Loucy (cell line): ENCODE measurements around the gene TAF5.
"Not testable (repeated sequence)": the region's sequence is repeated elsewhere in the genome, so short reads cannot be mapped to it uniquely, and the experiment has no call there.

Experiments used
- H2AFZ ChIP-seq: fragments of 200-600 bp; sonication (generic); 2 replicates; pipeline ENCODE4 v1.6.0; 2016; ENCODE audit warnings: antibody characterized with exemption, mild to moderate bottlenecking, low read length, moderate library complexity
- H3F3A ChIP-seq: fragments of 200-600 bp; 2 replicates; pipeline ENCODE4 v1.6.0; 2016; ENCODE audit warnings: antibody characterized with exemption, low read depth, mild to moderate bottlenecking
- H3K27me3 ChIP-seq: fragments of 200-600 bp; sonication (generic); 2 replicates; pipeline ENCODE4 v1.6.1; 2014; ENCODE audit warnings: low read length, mild to moderate bottlenecking; ENCODE audit not compliant: insufficient read depth, poor library complexity, severe bottlenecking
- H3K36me3 ChIP-seq: fragments of 200-600 bp; sonication (generic); 2 replicates; pipeline ENCODE4 v1.6.1; 2016; ENCODE audit warnings: low read length; ENCODE audit not compliant: insufficient read depth
- H3K4me1 ChIP-seq: fragments of 200-600 bp; sonication (generic); 2 replicates; pipeline ENCODE4 v1.5.1; 2014; ENCODE audit warnings: low read length, mild to moderate bottlenecking; ENCODE audit not compliant: insufficient read depth, poor library complexity, severe bottlenecking
- H3K4me2 ChIP-seq: fragments of 200-600 bp; sonication (generic); 2 replicates; pipeline ENCODE4 v1.6.0; 2014; ENCODE audit warnings: antibody characterized with exemption, low read length, low read depth, mild to moderate bottlenecking; ENCODE audit not compliant: poor library complexity, severe bottlenecking
- H3K4me3 ChIP-seq: fragments of 200-600 bp; sonication (generic); 2 replicates; pipeline ENCODE4 v1.5.1; 2014; ENCODE audit warnings: low read length, mild to moderate bottlenecking, mixed read lengths; ENCODE audit not compliant: poor library complexity, severe bottlenecking
- H3K79me2 ChIP-seq: fragments of 200-600 bp; sonication (generic); 2 replicates; pipeline ENCODE4 v1.6.1; 2014; ENCODE audit warnings: low read length; ENCODE audit not compliant: insufficient read depth
- H3K9ac ChIP-seq: fragments of 200-600 bp; sonication (generic); 2 replicates; pipeline ENCODE4 v1.6.0; 2014; ENCODE audit warnings: mild to moderate bottlenecking, low read depth, low read length, moderate library complexity; ENCODE audit not compliant: poor library complexity, severe bottlenecking
- H3K9me2 ChIP-seq: fragments of 200-600 bp; sonication (generic); replicated peaks from 2 replicates; pipeline ENCODE4 v1.6.1; 2016; ENCODE audit warnings: low read depth, low read length, mixed read lengths
- H3K9me3 ChIP-seq: fragments of 200-600 bp; sonication (generic); 2 replicates; pipeline ENCODE4 v1.6.1; 2014; ENCODE audit warnings: mild to moderate bottlenecking, antibody characterized with exemption, low read length, low read depth; ENCODE audit not compliant: insufficient read depth
- H4K20me1 ChIP-seq: fragments of 200-600 bp; sonication (generic); 2 replicates; pipeline ENCODE4 v1.6.0; 2014; ENCODE audit warnings: antibody characterized with exemption, low read length, mild to moderate bottlenecking; ENCODE audit not compliant: insufficient read depth, poor library complexity, severe bottlenecking
- CTCF ChIP-seq: fragments of 200-600 bp; sonication (generic); conservative IDR thresholded peaks from 2 replicates; pipeline ENCODE4 v1.5.1; 2014; ENCODE audit warnings: mild to moderate bottlenecking, antibody characterized with exemption, low read length
- EZH2phosphoT487 ChIP-seq: fragments of 200-600 bp; IDR thresholded peaks from 2 replicates; pipeline ENCODE4 v1.6.1; 2018; ENCODE audit warnings: antibody characterized with exemption, mild to moderate bottlenecking, moderate library complexity, borderline replicate concordance

The TAF5 gene

GRCh38 chr10:103413564-103413963 lies 45.8 kb downstream of the TAF5 start:
- Histone ChIP-seq H3F3A (no peaks in the 10 kb centered on the region), H3K9ac (no peak overlapping the region), H3K36me3 (peaks cover 82% of the 10 kb centered on the region; the same call in 1 of the 2 replicates), H3K4me3 (no peak overlapping the region), H2AFZ (no peak overlapping the region), H3K27me3 (no peaks in the 10 kb centered on the region), H4K20me1 (no peaks in the 10 kb centered on the region), H3K4me2 (no peak overlapping the region), H3K9me3 (no peaks in the 10 kb centered on the region), H3K79me2 (no peaks in the 10 kb centered on the region), H3K9me2 (no peaks in the 10 kb centered on the region), H3K4me1 (no peaks in the 10 kb centered on the region)
- TF ChIP-seq EZH2phosphoT487 (no peak), CTCF (no peak)

- Histone ChIP-seq H3K4me1 (no peaks in the 10 kb centered on the region), H3K36me3 (peaks cover 88% of the 10 kb centered on the region; the same call in 1 of the 2 replicates), H4K20me1 (no peaks in the 10 kb centered on the region), H3K9ac (no peak overlapping the region), H3K27me3 (no peaks in the 10 kb centered on the region), H3K4me3 (no peak overlapping the region), H3K4me2 (no peak overlapping the region), H3F3A (no peaks in the 10 kb centered on the region), H3K9me2 (no peaks in the 10 kb centered on the region), H3K79me2 (no peaks in the 10 kb centered on the region), H3K9me3 (no peaks in the 10 kb centered on the region), H2AFZ (no peak overlapping the region)
- TF ChIP-seq CTCF (no peak), EZH2phosphoT487 (no peak)
Measured at GRCh38 chr10:103415581-103415980, 47.8 kb downstream of the TAF5 start.

- Histone ChIP-seq H3K36me3 (peaks cover 88% of the 10 kb centered on the region; the same call in 1 of the 2 replicates), H3K27me3 (no peaks in the 10 kb centered on the region), H3K9ac (no peak overlapping the region)
Measured at GRCh38 chr10:103416436-103417147, 48.8 kb downstream of the TAF5 start.

GRCh38 chr10:103417148-103417469 lies 49.3 kb downstream of the TAF5 start:
- H3K36me3 ChIP-seq, result peaks cover 87% of the 10 kb centered on the region; the same call in 1 of the 2 replicates
- not testable (repeated sequence) for H4K20me1 ChIP-seq, H3K9ac ChIP-seq, H3F3A ChIP-seq, H3K4me2 ChIP-seq, H3K4me3 ChIP-seq, H3K4me1 ChIP-seq, H3K9me3 ChIP-seq, H3K79me2 ChIP-seq, H3K9me2 ChIP-seq, H2AFZ ChIP-seq, H3K27me3 ChIP-seq

More at GRCh38 chr10:103416436-103417147, 48.8 kb downstream of the TAF5 start:
- Histone ChIP-seq H3K9me3 (no peaks in the 10 kb centered on the region), H3K9me2 (no peaks in the 10 kb centered on the region), H3K4me1 (no peaks in the 10 kb centered on the region), H3K4me2 (no peak overlapping the region), H3K79me2 (no peaks in the 10 kb centered on the region), H2AFZ (no peak overlapping the region), H4K20me1 (no peaks in the 10 kb centered on the region), H3K4me3 (no peak overlapping the region), H3F3A (no peaks in the 10 kb centered on the region)
- TF ChIP-seq CTCF (peak; percentile 83), EZH2phosphoT487 (no peak)
